Cardiac ventricle fibroblast (primary cell): ENCODE data around the gene SH3PXD2A. TPM values are rescaled to one million over a fixed set of nuclear protein-coding genes. Genes with fewer than 3 reads are reported as not detected.

Experiments
- total RNA-seq: library from RNA; depleted of rRNA; stranded (reverse); fragments of >200 nt; gene quantifications from 2 replicates; pipeline ENCODE4 v1.2.3, GENCODE V29; 2015

The SH3PXD2A gene
- 26.0 and 27.3 TPM in 2 replicates for total RNA-seq

GRCh38 chr10:103855424-103855823 is at the start of gene SH3PXD2A:
SH3PXD2A (minus strand) TSS chr10:103855576; CDS start chr10:103855266, 310 bp downstream.

Other genes with a start within 250 kb of the SH3PXD2A start
- 17.7 and 18.8 TPM in 2 replicates for gene STN1, start 62.6 kb upstream of the SH3PXD2A start, total RNA-seq
- gene SLK, start 111.6 kb upstream of the SH3PXD2A start, total RNA-seq: 23.9 and 24.7 TPM in 2 replicates
- gene COL17A1, start 230.3 kb upstream of the SH3PXD2A start, total RNA-seq: 0.15 and 0.19 TPM in 2 replicates